ENCODE data around the gene TMEM139. TPM values are rescaled to one million over a fixed set of nuclear protein-coding genes. Genes with fewer than 3 reads are reported as not detected.

The TMEM139 gene
- total RNA-seq, 2 experiments from 2014 or later, result 0.41 to 1.7 TPM

- no peak for DNase-seq
- no peak for ATAC-seq
- CTCF ChIA-PET, result interaction anchor here (1.7 kb wide), 1 partner anchor 82 kb away, joined by 3 read pairs; no protein-coding TSS in a partner anchor
- Mint-ChIP-seq H3K27me3 (peaks cover 2% of the 10 kb centered on the region), H3K36me3 (no peaks in the 10 kb centered on the region), H3K4me1 (peaks cover 12% of the 10 kb centered on the region), H3K27ac (no peak overlapping the region), H3K4me3 (no peak overlapping the region), H3K9me3 (ENCODE audit: low read depth) (no peaks in the 10 kb centered on the region)
Measured at GRCh38 chr7:143322760-143323633, 38.2 kb downstream of the TMEM139 start.

- Mint-ChIP-seq H3K36me3 (no peaks in the 10 kb centered on the region), H3K9me3 (ENCODE audit: low read depth) (no peaks in the 10 kb centered on the region), H3K27ac (no peak overlapping the region), H3K4me3 (no peak overlapping the region), H3K4me1 (peaks cover 12% of the 10 kb centered on the region), H3K27me3 (peaks cover 2% of the 10 kb centered on the region)
- DNase-seq (no peak), ATAC-seq (no peak)
- CTCF ChIA-PET, result interaction anchor here (1.7 kb wide), 1 partner anchor 83 kb away, joined by 3 read pairs; no protein-coding TSS in a partner anchor
Measured at GRCh38 chr7:143323653-143324052, 38.9 kb downstream of the TMEM139 start.

GRCh38 chr7:143325240-143325639, 40.5 kb downstream of the TMEM139 start:
- H3K4me3 Mint-ChIP-seq, result no peak overlapping the region
- peaks cover 12% of the 10 kb centered on the region for H3K4me1 Mint-ChIP-seq
- ATAC-seq, result no peak
- H3K27ac Mint-ChIP-seq, result peak overlapping the region; percentile 25
- H3K36me3 Mint-ChIP-seq, result no peaks in the 10 kb centered on the region
- CTCF ChIA-PET, result interaction anchor here (1.2 kb wide), 2 partner anchors 20 to 26 kb away, joined by 5 read pairs; no protein-coding TSS in a partner anchor
- H3K27me3 Mint-ChIP-seq, result peaks cover under 1% of the 10 kb centered on the region
- no peaks in the 10 kb centered on the region for H3K9me3 Mint-ChIP-seq (ENCODE audit: low read depth)
- no peak for DNase-seq

DNA sequence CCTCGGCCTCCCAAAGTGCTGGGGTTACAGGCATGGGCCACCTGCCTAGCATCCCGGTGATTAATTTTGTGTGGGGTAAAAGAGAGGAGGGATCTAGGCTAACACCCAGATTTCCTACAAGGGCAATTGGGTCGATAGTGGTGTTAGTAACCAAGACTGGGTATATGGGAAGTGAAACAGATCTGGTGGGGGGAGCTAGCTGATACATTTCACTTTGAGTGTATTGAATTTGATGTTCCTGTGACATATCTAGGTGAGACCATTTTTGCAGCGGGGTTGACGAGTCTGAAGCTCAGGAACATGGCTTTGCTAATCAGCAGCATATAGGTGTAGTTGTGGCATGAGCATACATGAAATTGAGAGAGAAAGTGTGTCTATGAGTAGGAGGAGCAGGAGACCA, 43.1 kb downstream of the TMEM139 start:
- H3K36me3 Mint-ChIP-seq, result no peaks in the 10 kb centered on the region

DNA sequence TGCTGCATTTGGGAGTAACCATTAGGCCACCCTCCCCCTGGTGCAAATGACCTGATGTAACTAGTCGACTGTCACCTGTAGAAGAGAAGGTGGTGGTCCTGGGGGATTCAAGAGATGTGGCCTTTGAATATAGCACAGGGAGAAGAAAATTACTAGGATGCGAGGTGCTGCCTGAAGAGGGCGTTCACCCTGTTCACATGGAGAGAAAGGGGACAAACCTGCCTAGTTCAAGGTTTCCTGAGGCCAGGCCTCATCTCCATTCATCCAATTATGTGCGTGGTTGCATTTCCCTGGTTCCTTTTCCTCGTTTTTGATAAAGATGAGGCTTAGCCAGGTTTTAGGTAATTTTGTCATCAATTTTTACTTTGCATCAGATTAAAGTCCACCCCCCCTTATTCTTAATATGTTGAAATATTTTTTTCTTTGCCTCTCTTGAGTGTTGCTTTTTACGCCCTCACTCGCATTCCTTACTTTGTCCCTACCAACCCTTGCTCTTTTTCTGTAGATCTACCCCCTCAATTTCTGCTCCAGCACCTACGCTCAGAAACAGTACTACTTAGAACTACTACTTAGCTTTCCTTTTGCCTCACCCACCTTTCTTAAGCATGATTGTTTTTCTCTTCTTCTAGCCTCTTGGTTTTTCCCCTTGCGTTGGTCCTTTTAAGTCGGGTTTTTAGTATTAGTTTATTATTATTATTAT, 44.9 kb downstream of the TMEM139 start:
- ATAC-seq, result no peak
- Mint-ChIP-seq H3K27me3 (peaks cover 5% of the 10 kb centered on the region), H3K4me3 (no peak overlapping the region), H3K4me1 (peaks cover 12% of the 10 kb centered on the region), H3K36me3 (no peaks in the 10 kb centered on the region), H3K9me3 (ENCODE audit: low read depth) (no peaks in the 10 kb centered on the region), H3K27ac (no peak overlapping the region)
- CTCF ChIA-PET, result interaction anchor here (1.7 kb wide), 1 partner anchor 16 kb away, joined by 9 read pairs; no protein-coding TSS in a partner anchor
- no peak for DNase-seq

More for the DNA sequence above, 43.1 kb downstream of the TMEM139 start:
- no peak for DNase-seq
- Mint-ChIP-seq H3K27me3 (no peaks in the 10 kb centered on the region), H3K4me3 (no peak overlapping the region), H3K27ac (no peak overlapping the region), H3K4me1 (peaks cover 12% of the 10 kb centered on the region), H3K9me3 (ENCODE audit: low read depth) (no peaks in the 10 kb centered on the region)
- ATAC-seq, result no peak
- CTCF ChIA-PET, result interaction anchor here (0.6 to 1.7 kb wide), 3 partner anchors 17 to 87 kb away, joined by 3 to 9 read pairs (median 4); no protein-coding TSS in a partner anchor

GRCh38 chr7:143331179-143331801, 46.5 kb downstream of the TMEM139 start:
- no peak for ATAC-seq
- Mint-ChIP-seq H3K27ac (no peak overlapping the region), H3K9me3 (ENCODE audit: low read depth) (no peaks in the 10 kb centered on the region), H3K36me3 (no peaks in the 10 kb centered on the region), H3K4me3 (no peak overlapping the region), H3K4me1 (no peaks in the 10 kb centered on the region), H3K27me3 (peaks cover 15% of the 10 kb centered on the region)
- CTCF ChIA-PET, result interaction anchor here (1.0 to 1.2 kb wide), 2 partner anchors 14 to 86 kb away, joined by 3 to 4 read pairs; no protein-coding TSS in a partner anchor
- no peak for DNase-seq

DNA sequence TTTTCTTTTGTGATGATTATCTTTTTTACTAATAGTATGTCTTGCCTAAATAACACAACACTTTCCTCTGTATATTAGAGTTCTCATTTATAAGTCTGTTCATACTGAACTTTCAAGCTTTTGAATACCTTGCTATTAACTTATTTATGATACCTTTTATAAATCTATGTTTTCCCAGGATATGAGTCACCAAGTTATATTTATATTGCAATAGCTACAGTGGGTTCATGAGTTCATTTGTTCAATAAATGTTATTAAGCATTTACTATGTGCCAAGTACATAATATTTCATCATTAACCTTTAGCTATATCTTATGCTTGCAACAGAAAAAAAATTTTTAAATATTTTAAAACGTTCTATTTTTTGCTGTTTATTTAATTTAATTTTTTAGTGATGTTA, 49.5 kb downstream of the TMEM139 start:
- peaks cover 36% of the 10 kb centered on the region for H3K27me3 Mint-ChIP-seq
- no peaks in the 10 kb centered on the region for H3K4me1 Mint-ChIP-seq
- no peak overlapping the region for H3K27ac Mint-ChIP-seq
- no peak overlapping the region for H3K4me3 Mint-ChIP-seq
- DNase-seq, result no peak
- ATAC-seq, result no peak
- H3K36me3 Mint-ChIP-seq, result no peaks in the 10 kb centered on the region
- CTCF ChIA-PET, result interaction anchor here (1.2 to 3.3 kb wide), 5 partner anchors 12 to 94 kb away, joined by 3 to 29 read pairs (median 4); no protein-coding TSS in a partner anchor
- H3K9me3 Mint-ChIP-seq (ENCODE audit: low read depth), result no peaks in the 10 kb centered on the region

DNA sequence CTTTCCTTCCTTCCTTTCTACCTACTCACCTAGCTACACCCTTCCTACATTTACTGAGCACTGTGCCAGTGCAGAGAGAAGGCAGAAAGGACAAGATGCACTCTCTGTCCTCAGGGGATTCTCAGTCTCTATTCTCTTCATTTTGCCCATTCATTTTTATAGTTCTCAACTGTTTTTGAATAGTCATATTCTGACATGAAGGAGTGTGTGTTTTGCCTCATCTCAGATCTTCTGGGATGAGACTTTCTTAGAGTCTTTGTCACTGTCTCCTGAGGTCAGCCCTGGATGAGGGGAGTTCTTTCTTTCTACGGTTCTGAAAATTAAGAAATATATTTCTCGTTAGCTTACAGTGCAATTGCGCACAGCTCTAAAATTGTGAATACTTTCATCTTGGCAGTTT, 52.5 kb downstream of the TMEM139 start:
- no peak for ATAC-seq
- H3K27me3 Mint-ChIP-seq, result peaks cover 47% of the 10 kb centered on the region

More for the DNA sequence above, 52.5 kb downstream of the TMEM139 start:
- Mint-ChIP-seq H3K4me3 (no peak overlapping the region), H3K9me3 (ENCODE audit: low read depth) (no peaks in the 10 kb centered on the region), H3K36me3 (no peaks in the 10 kb centered on the region), H3K4me1 (no peaks in the 10 kb centered on the region), H3K27ac (no peak overlapping the region)
- CTCF ChIA-PET, result interaction anchor here (0.6 to 3.3 kb wide), 4 partner anchors 9 to 120 kb away, joined by 3 to 29 read pairs (median 9); no protein-coding TSS in a partner anchor
- no peak for DNase-seq

Other genes starting within 250 kb of the TMEM139 start
- gene OR6V1, start 232.6 kb upstream of the TMEM139 start, total RNA-seq, result not detected
- not detected for gene PIP, start 152.9 kb upstream of the TMEM139 start, total RNA-seq
- not detected for gene TAS2R39, start 101.5 kb upstream of the TMEM139 start, total RNA-seq
- gene TAS2R40, start 62.9 kb upstream of the TMEM139 start, total RNA-seq, result not detected
- 100 to 1,000 TPM; 335 to 436 TPM for gene GSTK1, start 21.5 kb upstream of the TMEM139 start, total RNA-seq
- 100 to 1,000 TPM; 117 to 129 TPM for gene CASP2, start 3.4 kb downstream of the TMEM139 start, total RNA-seq
- under 1 TPM; 0.09 TPM for gene CLCN1, start 31.2 kb downstream of the TMEM139 start, total RNA-seq
- gene FAM131B, start 77.8 kb downstream of the TMEM139 start, total RNA-seq, result 1 to 10 TPM; 2.3 to 2.6 TPM
- gene ZYX, start 96.4 kb downstream of the TMEM139 start, total RNA-seq, result 100 to 1,000 TPM; 173 to 212 TPM
- gene EPHA1, start 123.9 kb downstream of the TMEM139 start, total RNA-seq, result 1 to 10 TPM in 1 of 2 experiments, under 1 TPM in 1; 0.47 to 1.6 TPM
- gene TAS2R60, start 158.5 kb downstream of the TMEM139 start, total RNA-seq, result not detected
- gene TAS2R41, start 192.9 kb downstream of the TMEM139 start, total RNA-seq, result not detected

Data from activated CD8-positive, alpha-beta memory T cell treated with anti-CD3 and anti-CD28 coated beads, Interleukin-2, amount 10 ng/mL, durations not matched to agents 7 days and 5 days (primary cell).